GM21786 (cell line): ENCODE results near the gene PTPRM.

Experiments used
- ATAC-seq: cut with Tn5 transposase; IDR thresholded peaks from one replicate; pipeline ENCODE4 v1.9.1; 2021; ENCODE audit not compliant: unreplicated experiment

Gene PTPRM

GRCh38 chr18:8339210-8339609, 772.1 kb downstream of the PTPRM start:
- no peak for ATAC-seq

GRCh38 chr18:8339952-8340351, 772.8 kb downstream of the PTPRM start:
- no peak for ATAC-seq

- no peak for ATAC-seq
Measured at GRCh38 chr18:8341481-8342230, 774.5 kb downstream of the PTPRM start.

GRCh38 chr18:8348051-8348720, 781.1 kb downstream of the PTPRM start:
- no peak for ATAC-seq

GRCh38 chr18:8349608-8350323, 782.6 kb downstream of the PTPRM start:
- no peak for ATAC-seq

- ATAC-seq: no peak
Measured at GRCh38 chr18:8350628-8351027, 783.5 kb downstream of the PTPRM start.

GRCh38 chr18:8351161-8351560, 784.0 kb downstream of the PTPRM start:
- ATAC-seq: no peak

- ATAC-seq: no peak
Measured at GRCh38 chr18:8354304-8354703, 787.2 kb downstream of the PTPRM start.

GRCh38 chr18:8356001-8356400, 788.9 kb downstream of the PTPRM start:
- ATAC-seq: no peak

GRCh38 chr18:8357320-8357719, 790.2 kb downstream of the PTPRM start:
- ATAC-seq: no peak

- ATAC-seq: no peak
Measured at GRCh38 chr18:8358033-8358765, 791.1 kb downstream of the PTPRM start.

GRCh38 chr18:8359076-8359475, 792.0 kb downstream of the PTPRM start:
- ATAC-seq: no peak

- ATAC-seq: no peak
Measured at GRCh38 chr18:8359481-8359880, 792.4 kb downstream of the PTPRM start.

GRCh38 chr18:8361941-8362471, 794.9 kb downstream of the PTPRM start:
- ATAC-seq: no peak

- no peak for ATAC-seq
Measured at GRCh38 chr18:8362863-8363262, 795.7 kb downstream of the PTPRM start.

GRCh38 chr18:8364385-8364784, 797.3 kb downstream of the PTPRM start:
- no peak for ATAC-seq

- no peak for ATAC-seq
Measured at GRCh38 chr18:8365006-8365405, 797.9 kb downstream of the PTPRM start.

GRCh38 chr18:8365528-8365927, 798.4 kb downstream of the PTPRM start:
- ATAC-seq: no peak

- ATAC-seq: no peak
Measured at GRCh38 chr18:8366070-8366469, 799.0 kb downstream of the PTPRM start.

- ATAC-seq: no peak
Measured at GRCh38 chr18:8366656-8367055, 799.5 kb downstream of the PTPRM start.
